Dendritic cell treated with granulocyte-macrophage colony-stimulating factor and Interleukin-4, amounts not matched to agents 40 ng/mL and 50 ng/mL, for 4 days (primary cell): ENCODE results near the gene SEMA3D.

Experiments
- H3K27ac Mint-ChIP-seq: one replicate; pipeline ENCODE4 v1.8.0; 2022; ENCODE audit warnings: mild to moderate bottlenecking, mixed read lengths
- H3K27me3 Mint-ChIP-seq: one replicate; pipeline ENCODE4 v1.8.0; 2022; ENCODE audit warnings: mild to moderate bottlenecking, mixed read lengths
- H3K36me3 Mint-ChIP-seq: one replicate; pipeline ENCODE4 v1.8.0; 2022; ENCODE audit warnings: low read depth, mixed read lengths
- H3K4me1 Mint-ChIP-seq: one replicate; pipeline ENCODE4 v1.8.0; 2022; ENCODE audit warnings: low read depth, mixed read lengths
- H3K4me3 Mint-ChIP-seq: one replicate; pipeline ENCODE4 v1.8.0; 2022; ENCODE audit warnings: mild to moderate bottlenecking, moderate library complexity, mixed read lengths
- H3K9me3 Mint-ChIP-seq: one replicate; pipeline ENCODE4 v1.8.0; 2022; ENCODE audit warnings: mixed read lengths
- intact Hi-C: fragments of 100-400 bp; cut with micrococcal nuclease; formaldehyde crosslinking; loops from one replicate; pipeline ENCODE4 v1.15.0; 2022

SEMA3D gene

DNA sequence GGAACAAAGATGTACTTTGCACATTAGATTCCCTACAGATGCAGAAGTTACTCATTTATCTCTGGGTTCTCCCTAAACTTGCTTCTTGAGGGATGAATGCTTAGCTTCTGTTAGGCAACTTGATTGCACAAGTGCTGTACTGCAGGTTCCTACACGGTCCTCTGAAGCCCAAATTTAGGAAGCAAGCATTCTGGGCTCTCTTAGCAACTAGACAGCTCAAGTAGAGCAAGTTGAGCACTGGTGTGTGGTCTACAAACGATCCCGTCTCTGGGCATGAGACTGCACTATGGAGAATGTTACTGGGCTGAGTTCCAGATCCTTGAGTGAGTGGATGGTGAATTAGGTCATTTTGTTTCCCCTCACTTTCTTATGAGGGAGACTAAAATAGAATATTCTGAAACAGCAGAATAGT is 14.3 kb downstream of the SEMA3D start:
- H3K4me3 Mint-ChIP-seq = no peak overlapping the region
- no peak overlapping the region for H3K27ac Mint-ChIP-seq
- H3K4me1 Mint-ChIP-seq = no peaks in the 10 kb centered on the region
- no peaks in the 10 kb centered on the region for H3K27me3 Mint-ChIP-seq
- H3K9me3 Mint-ChIP-seq = no peaks in the 10 kb centered on the region
- no peaks in the 10 kb centered on the region for H3K36me3 Mint-ChIP-seq
- intact Hi-C loops = no loop called here

DNA sequence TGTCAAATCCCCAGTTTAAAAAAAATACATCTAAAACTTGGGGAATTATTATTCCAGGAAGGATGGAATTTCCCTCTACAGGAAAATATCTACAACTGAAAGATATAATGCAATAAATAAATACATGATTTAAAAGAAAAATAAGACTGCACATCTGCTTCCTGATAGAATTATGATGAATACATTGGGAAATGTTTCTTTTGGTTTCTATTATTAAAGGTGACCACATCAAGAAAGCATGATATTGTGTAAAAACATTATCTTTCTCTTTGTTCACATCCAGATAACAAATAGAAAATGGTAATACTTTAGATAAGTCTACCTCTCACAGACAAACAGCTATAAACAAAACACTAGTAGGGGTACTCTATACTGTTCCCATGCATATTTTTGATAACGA is 19.2 kb downstream of the SEMA3D start:
- H3K36me3 Mint-ChIP-seq = no peaks in the 10 kb centered on the region
- H3K27me3 Mint-ChIP-seq = no peaks in the 10 kb centered on the region
- H3K4me1 Mint-ChIP-seq = no peaks in the 10 kb centered on the region
- intact Hi-C loops = no loop called here
- H3K9me3 Mint-ChIP-seq = no peaks in the 10 kb centered on the region
- no peak overlapping the region for H3K4me3 Mint-ChIP-seq
- H3K27ac Mint-ChIP-seq = no peak overlapping the region

DNA sequence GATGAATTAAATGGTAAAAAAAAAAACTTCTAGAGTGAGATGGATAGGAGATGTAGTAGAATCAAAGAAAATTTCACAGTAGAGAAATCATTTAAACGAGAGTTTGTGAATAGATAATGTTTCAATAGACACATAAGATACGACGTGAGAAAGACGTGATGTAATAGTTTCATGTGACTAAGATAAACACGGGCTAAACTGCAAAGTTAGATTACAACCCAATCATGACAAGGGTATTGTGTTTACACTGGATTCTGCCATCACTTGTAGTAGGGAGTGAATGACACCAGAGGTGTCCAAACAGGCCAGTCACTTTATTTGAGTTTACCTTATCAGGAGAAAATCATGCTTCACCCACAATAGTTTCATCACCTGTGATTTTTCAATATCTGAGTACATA is 21.6 kb downstream of the SEMA3D start:
- Mint-ChIP-seq H3K9me3 (no peaks in the 10 kb centered on the region), H3K36me3 (no peaks in the 10 kb centered on the region), H3K4me3 (no peak overlapping the region), H3K27ac (no peak overlapping the region), H3K27me3 (no peaks in the 10 kb centered on the region), H3K4me1 (peaks cover 4% of the 10 kb centered on the region)
- intact Hi-C loops = no loop called here

DNA sequence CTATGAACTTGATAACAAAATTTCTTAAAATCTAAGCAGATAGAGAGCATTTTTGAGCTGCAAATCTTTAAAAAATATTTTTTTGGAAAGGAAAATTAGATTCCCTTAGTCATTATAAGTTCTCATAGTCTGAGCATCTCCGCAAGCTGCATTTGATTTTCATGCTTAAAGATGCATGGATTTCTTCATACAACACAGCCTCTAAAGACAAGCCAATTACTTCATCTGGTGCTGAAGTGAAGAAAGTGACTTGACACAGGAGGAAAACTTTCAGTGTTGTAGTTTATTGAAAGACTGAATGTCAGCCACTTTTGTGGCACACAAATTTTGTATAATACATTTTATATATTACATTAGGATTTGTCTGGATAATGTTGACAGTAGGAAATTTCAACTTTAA is 22.5 kb downstream of the SEMA3D start:
- intact Hi-C loops = no loop called here
- Mint-ChIP-seq H3K27me3 (no peaks in the 10 kb centered on the region), H3K36me3 (no peaks in the 10 kb centered on the region), H3K9me3 (peaks cover 3% of the 10 kb centered on the region), H3K27ac (no peak overlapping the region), H3K4me3 (no peak overlapping the region), H3K4me1 (peaks cover 7% of the 10 kb centered on the region)

DNA sequence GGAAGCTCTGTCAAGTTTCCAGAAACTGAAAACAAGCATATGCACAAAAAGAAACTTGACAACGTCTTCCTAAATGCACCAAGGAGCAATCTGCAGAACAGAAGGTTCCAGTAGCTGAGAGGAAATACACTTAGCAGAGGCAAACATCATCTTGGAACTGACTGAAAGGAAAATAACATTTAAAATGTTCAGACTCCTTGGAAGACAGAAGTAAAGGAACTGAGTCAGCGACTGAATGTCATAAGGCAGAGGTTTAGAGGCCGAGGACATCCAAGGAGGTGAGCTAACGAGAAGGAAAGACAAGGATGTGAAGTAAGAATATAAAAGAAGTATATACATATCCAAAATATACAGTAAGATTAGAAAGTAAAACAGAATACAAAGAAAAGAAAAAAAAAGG is 24.1 kb downstream of the SEMA3D start:
- peaks cover 7% of the 10 kb centered on the region for H3K4me1 Mint-ChIP-seq
- H3K9me3 Mint-ChIP-seq = peaks cover 20% of the 10 kb centered on the region
- H3K27ac Mint-ChIP-seq = no peak overlapping the region
- intact Hi-C loops = no loop called here
- H3K36me3 Mint-ChIP-seq = no peaks in the 10 kb centered on the region
- no peak overlapping the region for H3K4me3 Mint-ChIP-seq
- H3K27me3 Mint-ChIP-seq = no peaks in the 10 kb centered on the region

DNA sequence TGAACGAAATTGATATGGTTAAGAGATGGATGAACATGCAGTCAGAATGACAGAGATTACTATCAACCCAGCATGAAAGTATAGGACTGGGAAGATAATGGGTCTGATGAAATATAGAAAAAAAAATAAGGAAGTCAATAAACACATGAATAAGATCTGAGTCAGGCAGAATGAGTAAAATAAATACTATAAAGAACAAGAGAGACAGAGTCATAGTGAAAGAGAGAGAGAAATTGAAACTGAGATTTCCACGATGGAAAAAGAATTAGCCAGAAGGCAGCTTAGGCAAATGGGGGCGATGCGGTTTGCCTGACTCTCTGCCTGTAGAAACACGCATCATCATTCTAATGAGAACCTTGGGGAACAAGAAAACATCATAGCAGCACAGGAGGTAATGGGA is 26.6 kb downstream of the SEMA3D start:
- Mint-ChIP-seq H3K4me1 (peaks cover 7% of the 10 kb centered on the region), H3K9me3 (peaks cover 24% of the 10 kb centered on the region), H3K4me3 (no peak overlapping the region), H3K27ac (no peak overlapping the region), H3K36me3 (no peaks in the 10 kb centered on the region), H3K27me3 (no peaks in the 10 kb centered on the region)
- intact Hi-C loops = no loop called here

DNA sequence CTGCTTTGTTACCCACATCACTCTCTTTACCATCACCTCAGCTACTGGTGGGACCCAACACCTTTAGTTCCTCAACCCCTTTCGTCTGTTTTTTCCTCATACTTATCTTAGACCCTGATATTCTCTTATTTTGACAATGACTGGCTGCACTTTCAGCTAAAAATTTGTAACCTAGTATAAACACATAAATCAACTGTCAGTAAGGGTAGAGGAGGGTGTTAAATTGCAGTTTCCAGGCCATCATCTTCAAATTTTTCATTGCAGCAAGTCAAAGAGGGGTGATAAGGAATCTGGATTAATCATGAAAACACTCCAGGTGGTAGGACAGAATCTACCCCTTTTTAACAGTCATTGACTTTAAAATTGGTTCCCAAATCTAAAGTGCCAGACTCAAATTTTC is 27.9 kb downstream of the SEMA3D start:
- intact Hi-C loops = no loop called here
- Mint-ChIP-seq H3K9me3 (peaks cover 24% of the 10 kb centered on the region), H3K4me1 (peaks cover 7% of the 10 kb centered on the region), H3K27ac (no peak overlapping the region), H3K27me3 (no peaks in the 10 kb centered on the region), H3K36me3 (no peaks in the 10 kb centered on the region), H3K4me3 (no peak overlapping the region)

DNA sequence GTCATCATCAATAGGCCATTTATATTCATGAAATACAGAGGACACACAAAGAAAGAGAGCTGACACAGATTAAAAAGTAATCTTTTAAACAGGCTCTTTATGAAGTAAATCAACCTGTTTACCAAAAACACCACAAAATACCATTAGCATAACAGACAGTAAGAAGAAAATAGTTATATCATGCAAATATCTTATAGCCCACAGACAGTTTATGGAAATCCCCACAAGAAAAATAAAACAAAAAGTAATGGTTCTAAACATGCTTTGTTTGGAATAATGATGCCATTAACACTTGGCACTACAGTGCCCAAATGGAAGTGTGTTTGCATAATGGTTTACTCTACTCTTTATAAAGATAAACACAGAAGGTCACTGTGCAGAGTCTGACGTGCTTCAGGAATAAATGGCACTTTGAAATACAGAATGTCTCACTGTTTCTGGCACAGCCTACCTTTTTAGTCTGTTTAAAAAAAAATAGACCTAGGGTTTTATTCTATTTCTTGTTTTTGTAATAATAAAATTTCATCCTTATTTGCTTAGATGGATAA is 30.1 kb downstream of the SEMA3D start:
- Mint-ChIP-seq H3K27ac (no peak overlapping the region), H3K27me3 (no peaks in the 10 kb centered on the region), H3K4me1 (peaks cover 7% of the 10 kb centered on the region), H3K36me3 (no peaks in the 10 kb centered on the region), H3K9me3 (peaks cover 24% of the 10 kb centered on the region), H3K4me3 (no peak overlapping the region)
- intact Hi-C loops = no loop called here

DNA sequence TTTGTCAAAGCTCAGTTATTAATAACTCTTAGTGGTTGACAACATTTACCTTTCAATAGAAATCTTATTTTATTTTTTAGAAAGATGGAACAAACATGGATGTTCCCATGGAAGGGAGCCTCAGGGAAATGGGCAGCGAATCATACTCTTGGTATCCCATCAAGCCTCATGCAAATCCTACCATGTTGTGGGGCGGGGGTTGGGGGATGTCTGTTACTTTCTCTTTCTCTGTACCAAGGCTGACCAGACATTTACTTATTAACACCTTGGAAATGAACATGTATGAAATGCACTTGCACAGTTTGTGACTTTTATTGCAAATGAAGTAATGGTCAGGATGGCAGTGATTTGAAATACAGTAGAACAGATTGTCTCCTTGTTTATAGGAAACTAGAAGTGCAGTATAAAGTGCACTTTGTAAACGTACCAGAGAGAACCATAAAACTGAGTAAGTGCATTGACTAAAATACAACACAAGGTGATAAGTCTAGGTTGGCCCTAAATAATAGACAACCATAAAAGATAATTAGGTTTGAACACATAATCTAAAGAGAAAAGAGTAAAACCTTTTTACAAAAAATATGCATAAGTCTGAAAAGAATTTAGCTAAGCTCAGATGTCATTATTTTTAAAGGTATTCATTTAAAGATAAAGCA is 32.4 kb downstream of the SEMA3D start:
- no peak overlapping the region for H3K4me3 Mint-ChIP-seq
- no peak overlapping the region for H3K27ac Mint-ChIP-seq
- intact Hi-C loops = no loop called here
- H3K4me1 Mint-ChIP-seq = no peaks in the 10 kb centered on the region
- H3K36me3 Mint-ChIP-seq = no peaks in the 10 kb centered on the region
- no peaks in the 10 kb centered on the region for H3K27me3 Mint-ChIP-seq
- H3K9me3 Mint-ChIP-seq = peaks cover 20% of the 10 kb centered on the region

DNA sequence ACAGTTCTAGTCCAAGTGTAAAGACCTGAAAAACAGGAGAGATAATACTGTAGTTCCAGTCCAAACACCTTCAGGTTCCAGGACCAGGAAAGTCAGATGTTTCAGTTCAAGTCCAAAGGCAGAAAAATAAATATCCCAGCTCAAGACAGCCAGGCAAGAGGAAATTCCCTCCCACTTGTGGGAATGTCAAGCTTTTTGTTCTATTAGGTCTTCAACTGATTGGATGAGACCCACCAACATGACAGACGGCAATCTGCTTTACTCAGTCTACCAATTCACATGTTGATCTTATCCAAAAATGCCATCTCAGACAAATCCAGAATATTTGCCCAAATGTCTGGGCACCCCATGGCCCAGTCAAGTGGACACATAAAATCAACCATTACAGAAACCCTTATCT is 33.1 kb downstream of the SEMA3D start:
- Mint-ChIP-seq H3K4me1 (no peaks in the 10 kb centered on the region), H3K9me3 (peaks cover 14% of the 10 kb centered on the region), H3K4me3 (no peak overlapping the region), H3K36me3 (no peaks in the 10 kb centered on the region), H3K27ac (no peak overlapping the region), H3K27me3 (no peaks in the 10 kb centered on the region)
- intact Hi-C loops = no loop called here

DNA sequence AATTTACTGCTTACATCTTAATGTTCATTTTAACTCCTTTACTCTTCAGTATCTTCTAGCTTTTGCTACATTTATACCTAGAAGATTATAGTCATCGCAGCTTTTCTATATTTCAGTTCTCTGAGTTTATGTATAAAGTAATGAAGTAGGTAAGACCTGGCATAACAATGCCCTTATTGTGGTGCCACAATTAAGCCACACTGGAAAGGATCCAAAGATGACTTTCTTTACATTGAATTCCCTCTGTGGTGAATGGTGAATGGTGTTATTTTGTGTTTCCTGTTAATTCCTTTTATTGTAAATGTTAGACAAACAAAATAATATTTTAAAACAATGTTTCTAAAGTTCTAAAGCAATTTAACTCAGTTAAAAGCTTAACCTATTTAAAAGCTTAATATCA is 36.2 kb downstream of the SEMA3D start:
- Mint-ChIP-seq H3K27me3 (no peaks in the 10 kb centered on the region), H3K27ac (no peak overlapping the region), H3K9me3 (no peaks in the 10 kb centered on the region), H3K4me1 (no peaks in the 10 kb centered on the region), H3K4me3 (no peak overlapping the region), H3K36me3 (no peaks in the 10 kb centered on the region)
- intact Hi-C loops = no loop called here

DNA sequence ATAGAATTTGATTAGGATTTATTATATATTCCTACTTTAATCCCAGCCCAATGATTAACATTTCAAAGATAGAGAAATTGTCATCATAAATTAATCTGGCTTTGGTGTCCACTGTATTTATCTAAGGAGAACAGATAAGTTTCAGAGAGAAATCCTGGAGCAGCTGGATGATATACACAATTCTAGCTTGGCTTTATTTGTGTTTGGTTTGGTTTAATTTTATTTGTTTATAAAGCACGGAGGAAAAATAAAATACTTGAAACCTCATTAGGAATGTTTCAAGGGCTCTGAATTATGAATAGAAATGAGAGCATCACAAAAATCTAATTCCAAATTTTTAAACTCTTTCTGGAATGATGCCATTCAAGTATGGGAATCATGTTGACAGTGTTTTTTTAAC is 42.1 kb downstream of the SEMA3D start:
- no peaks in the 10 kb centered on the region for H3K9me3 Mint-ChIP-seq
- no peak overlapping the region for H3K4me3 Mint-ChIP-seq
- no peaks in the 10 kb centered on the region for H3K27me3 Mint-ChIP-seq
- intact Hi-C loops = no loop called here
- no peaks in the 10 kb centered on the region for H3K36me3 Mint-ChIP-seq
- no peak overlapping the region for H3K27ac Mint-ChIP-seq
- no peaks in the 10 kb centered on the region for H3K4me1 Mint-ChIP-seq

DNA sequence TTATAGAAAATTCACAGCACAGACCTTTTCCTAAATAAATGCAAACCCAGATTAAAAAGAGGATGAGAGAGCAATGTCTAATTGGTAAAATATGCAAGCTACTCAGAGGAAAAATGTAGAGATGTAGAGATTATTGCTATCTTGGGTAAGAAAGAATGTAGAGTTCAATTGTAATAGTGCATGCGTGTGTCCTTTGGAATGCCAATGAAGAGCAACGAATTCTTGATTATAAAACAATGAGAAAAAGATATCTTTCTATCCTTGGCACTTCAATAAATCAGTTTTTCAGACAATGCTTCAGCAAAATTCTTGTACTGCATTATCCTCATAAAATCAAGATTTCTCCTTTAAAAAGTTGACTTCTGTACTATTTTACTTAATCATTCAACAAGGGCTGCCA is 50.9 kb downstream of the SEMA3D start:
- H3K27me3 Mint-ChIP-seq = no peaks in the 10 kb centered on the region
- H3K27ac Mint-ChIP-seq = no peak overlapping the region
- H3K4me3 Mint-ChIP-seq = no peak overlapping the region
- no peaks in the 10 kb centered on the region for H3K36me3 Mint-ChIP-seq
- no peaks in the 10 kb centered on the region for H3K4me1 Mint-ChIP-seq
- no peaks in the 10 kb centered on the region for H3K9me3 Mint-ChIP-seq
- intact Hi-C loops = no loop called here

DNA sequence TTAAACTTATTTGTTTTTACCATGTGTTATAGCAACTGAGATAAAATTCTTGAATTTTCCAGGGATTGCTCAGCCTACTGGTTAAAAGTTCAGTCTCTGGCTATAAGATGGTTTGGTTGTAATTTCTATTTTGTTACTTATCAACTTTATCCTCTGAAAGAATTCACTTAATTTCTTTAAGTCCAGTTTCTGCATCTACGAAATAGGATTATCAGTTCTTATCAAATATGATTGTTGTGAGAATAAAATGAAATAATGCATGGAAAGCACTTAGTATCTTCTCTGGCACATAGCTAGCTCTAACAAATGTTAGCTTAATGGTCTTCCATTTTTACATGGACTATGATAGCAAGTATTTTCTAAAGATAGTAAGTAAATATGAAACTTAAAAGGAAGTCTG is 53.3 kb downstream of the SEMA3D start:
- no peaks in the 10 kb centered on the region for H3K4me1 Mint-ChIP-seq
- H3K36me3 Mint-ChIP-seq = no peaks in the 10 kb centered on the region
- H3K4me3 Mint-ChIP-seq = no peak overlapping the region
- no peaks in the 10 kb centered on the region for H3K27me3 Mint-ChIP-seq
- no peak overlapping the region for H3K27ac Mint-ChIP-seq
- no peaks in the 10 kb centered on the region for H3K9me3 Mint-ChIP-seq
- intact Hi-C loops = no loop called here

DNA sequence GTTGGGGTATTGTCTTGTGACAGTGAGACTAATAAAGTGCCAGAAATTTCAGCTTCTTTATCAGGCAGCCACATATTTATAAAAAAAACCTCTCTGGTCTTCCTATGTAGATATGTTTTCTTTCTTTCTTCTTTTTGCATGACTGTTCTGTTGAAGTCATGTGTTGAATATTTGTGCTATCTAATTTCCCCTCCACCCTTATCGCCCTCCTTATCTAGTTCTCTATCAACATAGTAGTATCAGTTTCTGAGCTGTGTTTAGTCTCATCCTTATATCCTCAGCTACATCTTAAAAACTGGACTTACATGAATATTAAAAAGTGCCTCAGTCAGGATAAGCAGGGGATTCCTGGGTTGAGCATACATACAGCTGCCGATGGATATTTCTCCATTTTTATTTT is 53.9 kb downstream of the SEMA3D start:
- H3K36me3 Mint-ChIP-seq = no peaks in the 10 kb centered on the region
- intact Hi-C loops = no loop called here
- H3K4me3 Mint-ChIP-seq = no peak overlapping the region
- no peaks in the 10 kb centered on the region for H3K4me1 Mint-ChIP-seq
- no peaks in the 10 kb centered on the region for H3K27me3 Mint-ChIP-seq
- no peak overlapping the region for H3K27ac Mint-ChIP-seq
- no peaks in the 10 kb centered on the region for H3K9me3 Mint-ChIP-seq
